HepG2 (cell line): ENCODE data around the gene SLC4A2. TPM values are rescaled to one million over a fixed set of nuclear protein-coding genes. Genes with fewer than 3 reads are reported as not detected.

Source experiments
- AGO2 ChIP-seq: fragments of 200-400 bp; formaldehyde crosslinking; optimal IDR thresholded peaks from 2 replicates; pipeline ENCODE3; 2017; ENCODE audit warnings: mild to moderate bottlenecking, low read depth, low read length, moderate library complexity
- ARHGAP35 ChIP-seq: sonication (generic); formaldehyde crosslinking; IDR thresholded peaks from 2 replicates; pipeline ENCODE4 v1.9.0; 2022; ENCODE audit warnings: mild to moderate bottlenecking, inconsistent platforms, moderate library complexity, missing genetic modification reagents, borderline replicate concordance
- ERF ChIP-seq: IDR thresholded peaks from 2 replicates; pipeline ENCODE4 v1.6.1; 2018; ENCODE audit warnings: missing biosample characterization, missing genetic modification reagents
- FOXJ3 ChIP-seq: sonication (generic); formaldehyde crosslinking; IDR thresholded peaks from 2 replicates; pipeline ENCODE4 v1.4.0; 2020; ENCODE audit warnings: missing genetic modification reagents, mild to moderate bottlenecking, borderline replicate concordance
- HES4 ChIP-seq: sonication (generic); formaldehyde crosslinking; IDR thresholded peaks from 2 replicates; pipeline ENCODE4 v1.9.0; 2021; ENCODE audit warnings: mild to moderate bottlenecking, missing genetic modification reagents, borderline replicate concordance
- PCBP2 ChIP-seq: fragments of 200-400 bp; formaldehyde crosslinking; optimal IDR thresholded peaks from 2 replicates; pipeline ENCODE3; 2018; ENCODE audit warnings: low read length, low read depth; ENCODE audit not compliant: poor library complexity, severe bottlenecking
- RBM39 ChIP-seq: fragments of 200-400 bp; formaldehyde crosslinking; IDR thresholded peaks from one replicate; pipeline ENCODE4 v1.6.1; 2018; ENCODE audit warnings: antibody characterized with exemption, mild to moderate bottlenecking, low read depth, low read length; ENCODE audit not compliant: poor library complexity, severe bottlenecking
- TP53 ChIP-seq: sonication (generic); formaldehyde crosslinking; conservative IDR thresholded peaks from 2 replicates; pipeline ENCODE4 v1.4.0; 2020; ENCODE audit warnings: missing genetic modification reagents
- U2AF1 ChIP-seq: fragments of 200-400 bp; formaldehyde crosslinking; optimal IDR thresholded peaks from 2 replicates; pipeline ENCODE3; 2017; ENCODE audit warnings: mild to moderate bottlenecking, low read depth, low read length
- ZNF501 ChIP-seq: sonication (generic); formaldehyde crosslinking; IDR thresholded peaks from 2 replicates; pipeline ENCODE4 v1.5.1; 2020; ENCODE audit warnings: mild to moderate bottlenecking, moderate library complexity, missing genetic modification reagents
- ZNF607 ChIP-seq: sonication (generic); formaldehyde crosslinking; IDR thresholded peaks from 2 replicates; pipeline ENCODE4 v1.5.1; 2020; ENCODE audit warnings: missing genetic modification reagents, mild to moderate bottlenecking, borderline replicate concordance
- ZNF619 ChIP-seq: sonication (generic); formaldehyde crosslinking; IDR thresholded peaks from 2 replicates; pipeline ENCODE4 v1.4.0; 2020; ENCODE audit warnings: mild to moderate bottlenecking, missing genetic modification reagents
- ZNF878 ChIP-seq: sonication (generic); formaldehyde crosslinking; IDR thresholded peaks from 2 replicates; pipeline ENCODE4 v1.8.1; 2023; ENCODE audit warnings: mild to moderate bottlenecking, missing genetic modification reagents, moderate library complexity
- polyA plus RNA-seq, 8 experiments: library from polyadenylated mRNA; depleted of rRNA in 3 of 8; stranded (reverse) in 7 of 8; unstranded in 1 of 8; fragments of >200 nt; fragmentation: Illumina TruSeq in 4 of 8; extraction: Trizol in 4 of 8; gene quantifications; 2 replicates each; pipeline versions ENCODE4 v1.2.1 to v1.2.3, GENCODE V29; 2011 to 2016; ENCODE audit warnings: low read depth in 4 of 8, missing spikeins in 1 of 8, mixed read lengths in 1 of 8; ENCODE audit not compliant: insufficient read depth in 1 of 8
- total RNA-seq, 5 experiments: library from RNA; depleted of rRNA; stranded (reverse); fragments of >200 nt; fragmentation: Illumina TruSeq; extraction: Trizol; gene quantifications; 2 replicates each; pipeline ENCODE4 v1.2.3, GENCODE V29; 2016; ENCODE audit warnings: low read depth in 1 of 5
- TF ChIP-seq, protein P1 (sequence below): sonication (generic); formaldehyde crosslinking; IDR thresholded peaks from 2 replicates; pipeline ENCODE4 v1.4.0; 2020; ENCODE audit warnings: mild to moderate bottlenecking, missing genetic modification reagents
- TF ChIP-seq, protein P2 (sequence below): sonication (generic); formaldehyde crosslinking; IDR thresholded peaks from 2 replicates; pipeline ENCODE4 v1.4.0; 2020; ENCODE audit warnings: missing genetic modification reagents, borderline replicate concordance
- TF ChIP-seq, protein P3 (sequence below): sonication (generic); formaldehyde crosslinking; IDR thresholded peaks from 2 replicates; pipeline ENCODE4 v1.8.0; 2022; ENCODE audit warnings: low read depth, missing genetic modification reagents
- TF ChIP-seq, protein P4 (sequence below): sonication (generic); formaldehyde crosslinking; IDR thresholded peaks from 2 replicates; pipeline ENCODE4 v1.4.0; 2020; ENCODE audit warnings: missing genetic modification reagents
- TF ChIP-seq, protein P5 (sequence below): sonication (generic); formaldehyde crosslinking; IDR thresholded peaks from 2 replicates; pipeline ENCODE4 v1.5.0; 2020; ENCODE audit warnings: mild to moderate bottlenecking, missing genetic modification reagents
- TF ChIP-seq, protein P6 (sequence below): sonication (generic); formaldehyde crosslinking; IDR thresholded peaks from 2 replicates; pipeline ENCODE4 v1.4.0; 2020; ENCODE audit warnings: mild to moderate bottlenecking, missing genetic modification reagents

Gene SLC4A2
- total and polyA plus RNA-seq, 2 of the 13 experiments (the other 11 are each of a cell fraction or from before 2014, with no cell fraction given): 51.9 to 73.4 TPM

DNA sequence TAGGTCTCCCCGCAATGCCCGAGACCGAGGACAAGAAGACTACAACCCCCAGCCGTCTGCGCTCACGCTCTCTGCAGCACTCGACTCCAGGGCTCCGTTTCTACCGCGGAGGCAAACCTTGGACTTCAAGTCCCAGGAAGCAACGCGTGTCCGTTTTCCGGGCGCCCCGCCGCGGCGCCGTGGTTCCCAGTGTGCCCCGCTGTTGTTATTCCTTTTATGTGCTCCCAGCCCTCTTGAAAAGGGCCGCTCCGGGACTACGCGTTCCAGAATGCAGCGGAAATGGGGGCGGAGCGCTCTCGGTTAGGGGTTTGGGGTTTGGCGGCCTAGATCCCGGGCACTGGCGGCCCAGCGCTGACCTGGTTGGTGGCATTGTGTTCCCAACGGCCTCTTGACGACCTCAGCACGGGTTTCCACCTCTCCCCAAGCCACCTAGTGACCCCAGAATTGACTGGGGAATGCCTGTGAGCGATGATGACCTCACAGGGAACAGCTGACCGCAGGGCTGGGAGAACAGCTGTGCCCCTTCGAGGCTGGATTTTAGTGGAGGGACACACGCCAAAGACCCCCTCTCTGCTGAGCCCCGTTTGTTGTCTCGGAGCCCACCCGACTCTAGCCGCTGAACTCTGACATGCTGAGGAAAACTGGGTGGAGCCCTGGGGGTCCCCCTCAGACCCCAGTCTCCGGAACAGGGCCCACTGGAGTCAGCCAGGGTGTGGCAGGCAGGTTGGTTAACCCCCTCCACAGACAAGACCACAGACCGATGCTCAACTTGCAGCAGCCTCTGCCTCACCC, 1.2 kb upstream of the SLC4A2 start (continued):
- TF ChIP-seq PCBP2 (no peak), TP53 (CRISPR knock-in tag) (no peak), ERF (peak; percentile 68), ZNF619 (no peak; the same call in none of the 2 replicates), HES4 (no peak), ARHGAP35 (CRISPR knock-in tag) (no peak), ZNF501 (CRISPR knock-in tag) (0 out of 2 replicates have a peak, but pooled peaks have one; percentile 18), ZNF878 (CRISPR knock-in tag) (peak; percentile 51), RBM39 (no peak), ZNF607 (CRISPR knock-in tag) (peak; percentile 14; the same call in 1 of the 2 replicates), FOXJ3 (CRISPR knock-in tag) (peak; percentile 75; the same call in 1 of the 2 replicates), AGO2 (no peak), U2AF1 (no peak)
- TF ChIP-seq, protein P1, sequence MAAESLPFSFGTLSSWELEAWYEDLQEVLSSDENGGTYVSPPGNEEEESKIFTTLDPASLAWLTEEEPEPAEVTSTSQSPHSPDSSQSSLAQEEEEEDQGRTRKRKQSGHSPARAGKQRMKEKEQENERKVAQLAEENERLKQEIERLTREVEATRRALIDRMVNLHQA (CRISPR knock-in tag): no peak
- TF ChIP-seq, protein P2, sequence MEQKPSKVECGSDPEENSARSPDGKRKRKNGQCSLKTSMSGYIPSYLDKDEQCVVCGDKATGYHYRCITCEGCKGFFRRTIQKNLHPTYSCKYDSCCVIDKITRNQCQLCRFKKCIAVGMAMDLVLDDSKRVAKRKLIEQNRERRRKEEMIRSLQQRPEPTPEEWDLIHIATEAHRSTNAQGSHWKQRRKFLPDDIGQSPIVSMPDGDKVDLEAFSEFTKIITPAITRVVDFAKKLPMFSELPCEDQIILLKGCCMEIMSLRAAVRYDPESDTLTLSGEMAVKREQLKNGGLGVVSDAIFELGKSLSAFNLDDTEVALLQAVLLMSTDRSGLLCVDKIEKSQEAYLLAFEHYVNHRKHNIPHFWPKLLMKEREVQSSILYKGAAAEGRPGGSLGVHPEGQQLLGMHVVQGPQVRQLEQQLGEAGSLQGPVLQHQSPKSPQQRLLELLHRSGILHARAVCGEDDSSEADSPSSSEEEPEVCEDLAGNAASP (CRISPR knock-in tag): no peak
- TF ChIP-seq, protein P3, sequence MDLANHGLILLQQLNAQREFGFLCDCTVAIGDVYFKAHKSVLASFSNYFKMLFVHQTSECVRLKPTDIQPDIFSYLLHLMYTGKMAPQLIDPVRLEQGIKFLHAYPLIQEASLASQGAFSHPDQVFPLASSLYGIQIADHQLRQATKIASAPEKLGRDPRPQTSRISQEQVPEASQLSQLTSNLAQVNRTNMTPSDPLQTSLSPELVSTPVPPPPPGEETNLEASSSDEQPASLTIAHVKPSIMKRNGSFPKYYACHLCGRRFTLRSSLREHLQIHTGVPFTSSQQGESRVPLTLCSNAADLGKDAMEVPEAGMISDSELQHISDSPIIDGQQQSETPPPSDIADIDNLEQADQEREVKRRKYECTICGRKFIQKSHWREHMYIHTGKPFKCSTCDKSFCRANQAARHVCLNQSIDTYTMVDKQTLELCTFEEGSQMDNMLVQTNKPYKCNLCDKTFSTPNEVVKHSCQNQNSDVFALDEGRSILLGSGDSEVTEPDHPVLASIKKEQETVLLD (CRISPR knock-in tag): peak; percentile 78
- TF ChIP-seq, protein P4, sequence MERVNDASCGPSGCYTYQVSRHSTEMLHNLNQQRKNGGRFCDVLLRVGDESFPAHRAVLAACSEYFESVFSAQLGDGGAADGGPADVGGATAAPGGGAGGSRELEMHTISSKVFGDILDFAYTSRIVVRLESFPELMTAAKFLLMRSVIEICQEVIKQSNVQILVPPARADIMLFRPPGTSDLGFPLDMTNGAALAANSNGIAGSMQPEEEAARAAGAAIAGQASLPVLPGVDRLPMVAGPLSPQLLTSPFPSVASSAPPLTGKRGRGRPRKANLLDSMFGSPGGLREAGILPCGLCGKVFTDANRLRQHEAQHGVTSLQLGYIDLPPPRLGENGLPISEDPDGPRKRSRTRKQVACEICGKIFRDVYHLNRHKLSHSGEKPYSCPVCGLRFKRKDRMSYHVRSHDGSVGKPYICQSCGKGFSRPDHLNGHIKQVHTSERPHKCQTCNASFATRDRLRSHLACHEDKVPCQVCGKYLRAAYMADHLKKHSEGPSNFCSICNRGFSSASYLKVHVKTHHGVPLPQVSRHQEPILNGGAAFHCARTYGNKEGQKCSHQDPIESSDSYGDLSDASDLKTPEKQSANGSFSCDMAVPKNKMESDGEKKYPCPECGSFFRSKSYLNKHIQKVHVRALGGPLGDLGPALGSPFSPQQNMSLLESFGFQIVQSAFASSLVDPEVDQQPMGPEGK (CRISPR knock-in tag): peak; percentile 73
- TF ChIP-seq, protein P5, sequence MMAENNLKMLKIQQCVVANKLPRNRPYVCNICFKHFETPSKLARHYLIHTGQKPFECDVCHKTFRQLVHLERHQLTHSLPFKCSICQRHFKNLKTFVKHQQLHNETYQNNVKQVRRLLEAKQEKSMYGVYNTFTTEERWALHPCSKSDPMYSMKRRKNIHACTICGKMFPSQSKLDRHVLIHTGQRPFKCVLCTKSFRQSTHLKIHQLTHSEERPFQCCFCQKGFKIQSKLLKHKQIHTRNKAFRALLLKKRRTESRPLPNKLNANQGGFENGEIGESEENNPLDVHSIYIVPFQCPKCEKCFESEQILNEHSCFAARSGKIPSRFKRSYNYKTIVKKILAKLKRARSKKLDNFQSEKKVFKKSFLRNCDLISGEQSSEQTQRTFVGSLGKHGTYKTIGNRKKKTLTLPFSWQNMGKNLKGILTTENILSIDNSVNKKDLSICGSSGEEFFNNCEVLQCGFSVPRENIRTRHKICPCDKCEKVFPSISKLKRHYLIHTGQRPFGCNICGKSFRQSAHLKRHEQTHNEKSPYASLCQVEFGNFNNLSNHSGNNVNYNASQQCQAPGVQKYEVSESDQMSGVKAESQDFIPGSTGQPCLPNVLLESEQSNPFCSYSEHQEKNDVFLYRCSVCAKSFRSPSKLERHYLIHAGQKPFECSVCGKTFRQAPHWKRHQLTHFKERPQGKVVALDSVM: no peak
- TF ChIP-seq, protein P6, sequence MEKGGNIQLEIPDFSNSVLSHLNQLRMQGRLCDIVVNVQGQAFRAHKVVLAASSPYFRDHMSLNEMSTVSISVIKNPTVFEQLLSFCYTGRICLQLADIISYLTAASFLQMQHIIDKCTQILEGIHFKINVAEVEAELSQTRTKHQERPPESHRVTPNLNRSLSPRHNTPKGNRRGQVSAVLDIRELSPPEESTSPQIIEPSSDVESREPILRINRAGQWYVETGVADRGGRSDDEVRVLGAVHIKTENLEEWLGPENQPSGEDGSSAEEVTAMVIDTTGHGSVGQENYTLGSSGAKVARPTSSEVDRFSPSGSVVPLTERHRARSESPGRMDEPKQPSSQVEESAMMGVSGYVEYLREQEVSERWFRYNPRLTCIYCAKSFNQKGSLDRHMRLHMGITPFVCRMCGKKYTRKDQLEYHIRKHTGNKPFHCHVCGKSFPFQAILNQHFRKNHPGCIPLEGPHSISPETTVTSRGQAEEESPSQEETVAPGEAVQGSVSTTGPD (CRISPR knock-in tag): no peak
